Activated naive CD8-positive, alpha-beta T cell treated with anti-CD3 and anti-CD28 coated beads for 36 hours (primary cell): ENCODE data around the gene PNPO. TPM values are rescaled to one million over a fixed set of nuclear protein-coding genes. Genes with fewer than 3 reads are reported as not detected.

ENCODE experiments used
- DNase-seq: peaks from one replicate; pipeline ENCODE4 v3.0.0; 2021
- H3K27ac Mint-ChIP-seq: one replicate; pipeline ENCODE4 v1.8.0; 2022; ENCODE audit warnings: mild to moderate bottlenecking, moderate library complexity, mixed read lengths
- H3K27me3 Mint-ChIP-seq: one replicate; pipeline ENCODE4 v1.8.0; 2022; ENCODE audit warnings: mild to moderate bottlenecking, mixed read lengths
- H3K36me3 Mint-ChIP-seq: one replicate; pipeline ENCODE4 v1.8.0; 2021; ENCODE audit warnings: mild to moderate bottlenecking, mixed read lengths
- H3K4me1 Mint-ChIP-seq: one replicate; pipeline ENCODE4 v1.8.0; 2021; ENCODE audit warnings: mixed read lengths
- H3K4me3 Mint-ChIP-seq: one replicate; pipeline ENCODE4 v1.8.0; 2022; ENCODE audit warnings: mild to moderate bottlenecking, moderate library complexity, mixed read lengths
- H3K9me3 Mint-ChIP-seq: one replicate; pipeline ENCODE4 v1.8.0; 2022; ENCODE audit warnings: mixed read lengths
- total RNA-seq, 2 experiments: library from RNA; stranded (reverse); gene quantifications; one replicate each; pipeline ENCODE4 v1.2.3, GENCODE V29; 2021

The PNPO gene
- total RNA-seq, 2 experiments from 2014 or later, result 56.1 to 61.1 TPM

- no peak for DNase-seq
- Mint-ChIP-seq H3K9me3 (no peaks in the 10 kb centered on the region), H3K27me3 (no peaks in the 10 kb centered on the region), H3K36me3 (peaks cover 4% of the 10 kb centered on the region), H3K27ac (no peak overlapping the region), H3K4me3 (no peak overlapping the region), H3K4me1 (peaks cover 9% of the 10 kb centered on the region)
These were observed 47.8 kb downstream of the PNPO start for GRCh38 chr17:47989159-47989558.

GRCh38 chr17:47989700-47990099 lies 48.3 kb downstream of the PNPO start:
- H3K36me3 Mint-ChIP-seq, result peaks cover 4% of the 10 kb centered on the region
- H3K27ac Mint-ChIP-seq, result no peak overlapping the region
- no peaks in the 10 kb centered on the region for H3K27me3 Mint-ChIP-seq
- H3K4me3 Mint-ChIP-seq, result no peak overlapping the region
- peaks cover 9% of the 10 kb centered on the region for H3K4me1 Mint-ChIP-seq
- H3K9me3 Mint-ChIP-seq, result no peaks in the 10 kb centered on the region
- DNase-seq, result no peak

DNA sequence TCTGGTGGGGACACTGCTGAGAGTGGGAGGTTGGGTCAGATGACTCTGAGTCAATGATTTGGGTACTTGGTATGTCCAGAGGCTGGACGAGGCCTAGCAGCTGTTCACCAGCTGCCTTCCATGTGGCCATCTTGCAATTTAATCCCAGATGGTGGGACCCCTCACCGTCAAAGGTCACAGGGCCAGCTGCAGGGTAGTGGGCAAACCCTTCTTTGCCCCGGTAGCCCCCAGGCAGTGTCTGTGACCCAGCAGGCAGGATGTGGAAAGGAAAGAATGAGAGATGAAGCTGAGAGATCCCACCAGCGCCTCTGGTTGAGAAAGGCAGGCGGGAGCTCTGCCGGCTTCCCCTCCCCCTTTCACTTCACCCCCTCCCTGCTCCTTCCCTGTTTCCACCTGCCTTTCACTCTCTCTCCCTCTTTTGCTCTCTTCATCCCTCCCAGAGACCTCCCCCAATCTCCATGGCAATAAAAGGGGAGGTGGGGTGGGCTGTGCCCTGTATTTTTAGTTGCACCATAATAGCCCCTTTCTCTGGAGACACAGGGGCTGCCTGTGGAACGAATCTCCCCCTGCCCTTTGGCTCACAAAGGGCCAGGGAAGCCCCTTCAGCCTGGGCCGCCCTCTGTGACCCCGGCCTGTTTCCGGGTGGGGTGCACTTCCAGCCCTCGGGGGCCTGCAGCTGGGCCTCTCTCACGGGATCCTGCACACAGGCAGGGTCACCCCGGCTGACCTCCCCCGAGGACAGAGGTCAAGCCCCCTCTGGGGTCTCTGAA lies 49.8 kb downstream of the PNPO start:
- Mint-ChIP-seq H3K27me3 (no peaks in the 10 kb centered on the region), H3K9me3 (no peaks in the 10 kb centered on the region), H3K27ac (no peak overlapping the region), H3K4me1 (peaks cover 9% of the 10 kb centered on the region), H3K4me3 (no peak overlapping the region), H3K36me3 (no peaks in the 10 kb centered on the region)
- no peak for DNase-seq

- Mint-ChIP-seq H3K27me3 (no peaks in the 10 kb centered on the region), H3K4me3 (no peak overlapping the region), H3K9me3 (no peaks in the 10 kb centered on the region)
These were observed 50.8 kb downstream of the PNPO start for GRCh38 chr17:47992216-47992615.

DNA sequence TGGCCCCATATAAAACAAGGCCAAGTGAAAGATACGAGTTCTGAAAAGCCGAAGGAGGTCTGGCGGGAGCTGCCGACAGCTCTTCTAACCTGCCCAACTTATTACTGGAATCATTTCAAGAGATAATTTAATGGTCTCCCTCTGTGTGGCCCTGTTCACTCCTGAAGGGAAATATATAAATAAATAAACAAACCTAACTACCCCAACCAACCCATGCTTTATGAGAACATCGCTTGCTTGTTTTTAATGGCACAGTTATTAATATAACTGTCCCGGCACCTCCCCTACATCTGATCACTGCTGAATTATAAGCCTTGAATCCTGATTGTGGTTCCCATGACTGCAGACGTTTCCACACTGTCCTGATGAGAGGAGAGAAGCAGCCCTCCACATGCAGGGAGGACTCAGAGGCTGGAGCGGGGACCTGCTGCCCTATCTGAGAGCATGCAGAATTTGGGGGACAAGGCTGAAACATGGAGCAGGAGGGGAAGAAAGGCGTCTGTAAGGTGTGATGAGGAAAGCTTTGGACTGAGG lies 51.7 kb downstream of the PNPO start:
- Mint-ChIP-seq H3K9me3 (no peaks in the 10 kb centered on the region), H3K27me3 (no peaks in the 10 kb centered on the region), H3K27ac (no peak overlapping the region), H3K4me3 (no peak overlapping the region), H3K4me1 (peaks cover 9% of the 10 kb centered on the region), H3K36me3 (no peaks in the 10 kb centered on the region)
- no peak for DNase-seq

More at GRCh38 chr17:47992216-47992615, 50.8 kb downstream of the PNPO start:
- Mint-ChIP-seq H3K4me1 (peaks cover 9% of the 10 kb centered on the region), H3K27ac (no peak overlapping the region), H3K36me3 (no peaks in the 10 kb centered on the region)
- no peak for DNase-seq

GRCh38 chr17:47993964-47994363 lies 52.6 kb downstream of the PNPO start:
- DNase-seq, result no peak
- Mint-ChIP-seq H3K9me3 (no peaks in the 10 kb centered on the region), H3K4me1 (peaks cover 8% of the 10 kb centered on the region), H3K27ac (no peak overlapping the region), H3K36me3 (no peaks in the 10 kb centered on the region), H3K4me3 (no peak overlapping the region), H3K27me3 (no peaks in the 10 kb centered on the region)

DNA sequence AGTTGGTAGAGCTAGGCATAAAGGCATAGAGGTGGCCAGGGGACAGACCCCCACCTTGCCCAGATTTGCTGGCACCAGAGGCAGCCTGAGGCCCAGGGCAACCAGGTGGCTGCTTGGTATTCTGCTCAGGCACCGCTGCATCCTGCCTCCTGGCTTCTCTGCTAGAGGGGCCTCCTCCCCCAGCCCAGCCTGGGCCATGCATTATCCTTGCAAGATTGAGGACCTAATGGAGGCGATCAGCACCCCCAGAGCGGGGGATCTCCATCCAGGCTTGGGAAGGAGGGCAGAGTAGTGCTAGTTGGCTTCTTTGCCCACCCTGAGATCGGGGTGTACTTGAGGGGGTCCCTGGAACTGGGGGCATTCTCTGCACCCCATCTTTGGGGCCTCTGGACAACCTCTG lies 53.4 kb downstream of the PNPO start:
- Mint-ChIP-seq H3K27ac (no peak overlapping the region), H3K9me3 (no peaks in the 10 kb centered on the region), H3K4me3 (no peak overlapping the region), H3K36me3 (no peaks in the 10 kb centered on the region), H3K4me1 (peaks cover 3% of the 10 kb centered on the region), H3K27me3 (no peaks in the 10 kb centered on the region)
- no peak for DNase-seq

GRCh38 chr17:47995241-47995935 lies 54.0 kb downstream of the PNPO start:
- Mint-ChIP-seq H3K27me3 (no peaks in the 10 kb centered on the region), H3K36me3 (no peaks in the 10 kb centered on the region), H3K27ac (no peak overlapping the region), H3K4me1 (no peaks in the 10 kb centered on the region), H3K4me3 (no peak overlapping the region), H3K9me3 (no peaks in the 10 kb centered on the region)
- DNase-seq, result no peak

- H3K4me1 Mint-ChIP-seq, result no peaks in the 10 kb centered on the region
- H3K27ac Mint-ChIP-seq, result no peak overlapping the region
- no peaks in the 10 kb centered on the region for H3K27me3 Mint-ChIP-seq
- no peak overlapping the region for H3K4me3 Mint-ChIP-seq
- no peaks in the 10 kb centered on the region for H3K36me3 Mint-ChIP-seq
- no peaks in the 10 kb centered on the region for H3K9me3 Mint-ChIP-seq
- no peak for DNase-seq
These were observed 54.8 kb downstream of the PNPO start for GRCh38 chr17:47996201-47996600.

GRCh38 chr17:47997586-47997985 lies 56.2 kb downstream of the PNPO start:
- no peak overlapping the region for H3K27ac Mint-ChIP-seq
- DNase-seq, result no peak
- H3K4me3 Mint-ChIP-seq, result no peak overlapping the region
- no peaks in the 10 kb centered on the region for H3K27me3 Mint-ChIP-seq
- no peaks in the 10 kb centered on the region for H3K9me3 Mint-ChIP-seq
- H3K36me3 Mint-ChIP-seq, result no peaks in the 10 kb centered on the region
- no peaks in the 10 kb centered on the region for H3K4me1 Mint-ChIP-seq

DNA sequence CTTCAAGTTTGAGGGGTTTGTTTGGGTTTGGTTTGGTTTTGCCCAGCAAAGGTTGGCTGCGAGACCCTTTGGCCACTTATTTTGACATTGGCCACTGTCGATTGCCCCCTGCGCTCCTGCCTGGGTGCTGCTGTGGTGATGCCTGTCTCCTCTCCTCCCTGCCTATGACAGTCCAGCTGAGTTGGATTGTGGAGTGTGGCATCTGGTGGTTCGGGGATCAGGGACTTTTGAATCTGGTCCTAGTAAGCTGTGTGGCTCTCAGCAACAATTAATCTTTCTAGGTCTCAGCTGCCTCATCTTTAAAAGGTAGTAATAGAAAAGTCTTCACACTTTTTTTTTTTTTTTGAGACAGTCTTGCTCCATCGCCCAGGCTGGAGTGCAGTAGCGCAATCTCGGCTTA lies 56.7 kb downstream of the PNPO start:
- no peak overlapping the region for H3K27ac Mint-ChIP-seq
- DNase-seq, result no peak
- peaks cover 3% of the 10 kb centered on the region for H3K27me3 Mint-ChIP-seq
- H3K4me1 Mint-ChIP-seq, result peaks cover 2% of the 10 kb centered on the region
- no peaks in the 10 kb centered on the region for H3K36me3 Mint-ChIP-seq
- no peak overlapping the region for H3K4me3 Mint-ChIP-seq
- H3K9me3 Mint-ChIP-seq, result no peaks in the 10 kb centered on the region

Other genes with a start within 250 kb of the PNPO start
- gene TBKBP1, start 247.4 kb upstream of the PNPO start, total RNA-seq, result 10 to 100 TPM; 11.7 to 11.9 TPM
- 10 to 100 TPM; 61.7 to 61.9 TPM for gene TBX21, start 208.3 kb upstream of the PNPO start, total RNA-seq
- gene OSBPL7, start 119.8 kb upstream of the PNPO start, total RNA-seq, result 10 to 100 TPM; 12.1 to 12.5 TPM
- gene MRPL10, start 110.0 kb upstream of the PNPO start, total RNA-seq, result 10 to 100 TPM; 70.0 to 75.2 TPM
- gene LRRC46, start 109.9 kb upstream of the PNPO start, total RNA-seq, result under 1 TPM; 0.46 to 0.68 TPM
- gene SCRN2, start 100.3 kb upstream of the PNPO start, total RNA-seq, result 10 to 100 TPM; 15.3 to 17.1 TPM
- not detected for gene SP6, start 90.4 kb upstream of the PNPO start, total RNA-seq
- gene SP2, start 45.3 kb upstream of the PNPO start, total RNA-seq, result 10 to 100 TPM; 18.1 to 18.8 TPM
- gene PRR15L, start 16.3 kb downstream of the PNPO start, total RNA-seq, result not detected
- gene CDK5RAP3, start 29.5 kb downstream of the PNPO start, total RNA-seq, result 100 to 1,000 TPM; 163 to 168 TPM
- 1 to 10 TPM; 6.3 to 7.5 TPM for gene COPZ2, start 96.2 kb downstream of the PNPO start, total RNA-seq
- 10 to 100 TPM; 99.0 to 99.7 TPM for gene NFE2L1, start 106.8 kb downstream of the PNPO start, total RNA-seq
- gene CBX1, start 159.9 kb downstream of the PNPO start, total RNA-seq, result 10 to 100 TPM; 60.3 to 60.5 TPM
- 10 to 100 TPM; 32.0 to 33.1 TPM for gene SNX11, start 166.2 kb downstream of the PNPO start, total RNA-seq